NCI-H526 (cell line): ENCODE data around the gene PAPPA.

ENCODE experiments used
- DNase-seq, 2 experiments: peaks; one replicate each; lab custom pipeline; 2025; lab: John Stamatoyannopoulos, UW

Gene PAPPA

DNA sequence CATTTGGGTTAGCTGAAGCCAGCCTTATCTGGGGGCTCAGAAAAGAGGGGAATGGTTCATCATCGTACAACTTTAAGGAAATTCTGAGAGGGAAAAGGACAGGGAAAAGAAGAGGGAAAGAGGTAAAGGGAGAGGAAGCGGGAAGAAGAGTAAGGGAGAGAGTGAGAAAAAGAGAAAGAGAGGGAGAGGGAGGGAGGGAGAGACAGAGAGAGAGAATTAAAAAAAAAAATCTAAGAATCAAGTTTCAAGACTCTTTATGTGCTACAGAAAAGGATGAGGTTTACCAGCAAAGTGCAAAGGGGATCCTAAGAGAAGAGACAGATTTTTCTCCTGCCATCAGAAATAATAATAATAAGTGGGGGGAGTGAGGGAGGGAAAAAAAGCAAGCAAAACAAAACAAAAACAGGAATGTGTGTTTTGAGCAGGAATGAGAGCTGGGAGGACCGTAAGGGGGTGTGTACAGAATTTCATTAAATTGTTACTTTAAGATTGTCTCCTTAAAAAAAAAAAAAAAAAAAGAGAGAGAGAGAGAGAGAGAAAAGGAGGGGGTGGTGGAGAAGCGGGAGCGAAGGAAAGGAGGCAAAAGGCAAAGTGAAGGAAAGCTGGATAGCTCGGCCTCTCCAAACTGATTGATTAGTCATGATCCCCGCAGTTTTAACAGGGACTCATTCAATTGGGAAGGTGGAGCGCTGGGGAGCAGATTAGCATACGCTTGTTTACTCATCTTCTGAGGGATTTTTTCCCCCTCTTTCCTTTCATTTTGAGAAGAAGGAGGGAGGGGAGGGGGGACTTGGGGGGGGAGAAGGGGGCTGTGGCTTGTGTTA is 438 bp upstream of the PAPPA start:
- DNase-seq = no peak

DNA sequence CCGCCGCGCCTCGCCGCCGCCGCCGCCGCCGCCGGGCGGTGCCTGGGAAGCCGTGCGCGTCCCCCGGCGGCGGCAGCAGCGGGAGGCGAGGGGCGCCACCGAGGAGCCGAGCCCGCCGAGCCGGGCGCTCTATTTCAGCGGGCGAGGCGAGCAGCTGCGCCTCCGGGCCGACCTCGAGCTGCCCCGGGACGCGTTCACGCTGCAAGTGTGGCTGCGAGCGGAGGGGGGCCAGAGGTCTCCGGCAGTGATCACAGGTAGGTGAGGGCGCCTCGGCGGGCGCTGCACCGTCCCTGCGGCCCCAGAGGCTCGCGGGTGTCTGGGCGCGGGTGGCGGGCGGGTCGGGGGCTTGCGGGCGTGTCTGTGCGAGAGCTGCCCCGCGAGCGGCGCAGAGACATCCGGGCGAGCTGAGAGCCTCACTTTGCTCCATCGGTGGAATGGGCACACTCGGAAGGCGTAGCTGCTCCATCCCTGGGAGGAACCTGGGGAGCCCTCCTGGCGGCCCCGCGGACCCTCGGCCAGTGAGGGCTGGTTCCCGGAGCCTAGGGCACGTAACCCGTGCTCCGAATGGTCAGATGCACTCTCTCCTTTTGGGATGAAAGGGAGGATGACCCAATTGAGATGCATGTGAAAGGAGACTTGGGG is 864 bp downstream of the PAPPA start:
- DNase-seq = peak in 1 of 2 experiments; percentile 65

DNA sequence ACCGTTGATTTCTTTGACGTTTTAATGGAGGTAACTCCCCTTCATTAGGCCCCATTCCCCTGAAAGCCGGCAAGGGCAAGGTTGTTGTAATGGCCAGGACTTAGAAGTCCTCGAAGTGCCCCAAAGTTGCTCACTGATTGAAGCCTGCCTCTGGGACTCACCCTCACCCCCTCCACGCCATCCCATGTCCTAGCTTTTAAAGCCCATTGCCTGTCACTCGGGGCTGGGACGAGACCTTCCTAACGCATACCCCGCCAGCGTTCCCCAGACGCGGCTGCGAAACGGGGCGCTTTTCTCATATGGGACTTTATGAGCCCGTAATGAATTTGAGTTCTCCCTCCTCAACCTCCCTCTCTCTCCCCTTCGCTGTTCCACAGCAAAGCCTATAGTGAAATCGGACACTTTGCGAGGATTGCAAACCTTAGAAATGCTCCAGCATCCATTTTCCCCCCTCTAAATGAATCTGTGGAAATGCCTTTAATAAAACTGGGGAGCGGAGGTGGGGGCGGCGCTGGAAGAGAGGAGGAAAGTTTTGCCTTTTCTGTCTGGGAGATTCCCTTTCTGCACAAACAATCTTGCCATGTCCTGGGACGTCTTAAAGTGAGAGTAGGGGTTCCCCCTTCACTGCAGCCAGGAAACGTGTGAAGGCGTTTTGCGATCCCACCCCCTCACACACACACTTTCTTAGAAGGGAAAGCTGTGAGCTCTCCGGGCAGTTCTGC is 1.5 kb downstream of the PAPPA start:
- no peak for DNase-seq

DNA sequence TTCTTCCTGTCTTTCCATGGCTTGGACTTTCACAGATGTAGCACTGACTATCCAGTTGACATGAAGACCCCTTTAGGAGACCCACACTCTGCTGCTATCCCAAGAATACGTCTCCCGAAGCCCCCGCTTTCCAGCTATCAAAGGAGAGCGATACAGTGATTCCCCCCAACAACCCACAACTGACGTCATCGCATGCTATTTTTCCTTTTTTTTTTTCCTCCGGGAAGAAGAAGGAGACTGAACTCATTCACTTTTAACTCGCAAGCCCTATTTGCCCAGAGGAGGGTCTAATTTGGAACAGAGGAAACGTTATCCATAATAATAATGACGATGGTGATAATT is 2.1 kb downstream of the PAPPA start:
- DNase-seq = no peak

DNA sequence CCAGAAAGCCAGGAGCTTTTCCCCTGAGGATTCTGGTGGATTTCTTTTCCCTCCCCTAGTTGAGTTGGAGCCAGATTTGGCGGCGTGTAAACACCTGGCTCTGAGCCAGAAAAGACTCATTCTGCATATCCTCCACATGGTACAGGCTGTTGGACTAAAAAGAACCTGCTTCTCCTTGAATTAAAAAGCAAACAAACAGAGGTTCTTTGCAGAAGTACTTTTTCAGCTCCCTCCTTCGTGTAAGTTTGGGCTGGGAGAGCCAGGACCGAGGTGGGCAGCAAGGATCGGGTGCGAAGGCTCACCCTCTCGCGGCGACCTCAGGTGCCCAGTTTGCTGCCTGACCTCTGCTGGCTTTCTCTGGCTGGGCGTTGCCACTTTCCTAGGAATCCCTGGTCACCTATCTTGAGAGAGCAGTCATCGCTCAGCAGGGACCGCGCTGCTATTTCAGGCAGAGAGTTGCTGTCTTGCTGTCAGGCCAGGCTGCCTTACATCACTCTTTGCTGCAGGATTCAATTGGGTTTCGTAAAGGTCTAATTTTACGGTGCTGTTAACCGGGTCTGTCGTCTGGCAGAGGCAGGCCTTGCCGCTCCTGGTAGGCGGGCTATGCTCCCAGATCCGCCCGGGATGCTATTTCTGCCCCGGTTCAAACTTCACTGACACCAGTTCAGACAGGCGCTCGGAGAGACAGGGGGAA is 3.2 kb downstream of the PAPPA start:
- DNase-seq = peak in 1 of 2 experiments; percentile 47

DNA sequence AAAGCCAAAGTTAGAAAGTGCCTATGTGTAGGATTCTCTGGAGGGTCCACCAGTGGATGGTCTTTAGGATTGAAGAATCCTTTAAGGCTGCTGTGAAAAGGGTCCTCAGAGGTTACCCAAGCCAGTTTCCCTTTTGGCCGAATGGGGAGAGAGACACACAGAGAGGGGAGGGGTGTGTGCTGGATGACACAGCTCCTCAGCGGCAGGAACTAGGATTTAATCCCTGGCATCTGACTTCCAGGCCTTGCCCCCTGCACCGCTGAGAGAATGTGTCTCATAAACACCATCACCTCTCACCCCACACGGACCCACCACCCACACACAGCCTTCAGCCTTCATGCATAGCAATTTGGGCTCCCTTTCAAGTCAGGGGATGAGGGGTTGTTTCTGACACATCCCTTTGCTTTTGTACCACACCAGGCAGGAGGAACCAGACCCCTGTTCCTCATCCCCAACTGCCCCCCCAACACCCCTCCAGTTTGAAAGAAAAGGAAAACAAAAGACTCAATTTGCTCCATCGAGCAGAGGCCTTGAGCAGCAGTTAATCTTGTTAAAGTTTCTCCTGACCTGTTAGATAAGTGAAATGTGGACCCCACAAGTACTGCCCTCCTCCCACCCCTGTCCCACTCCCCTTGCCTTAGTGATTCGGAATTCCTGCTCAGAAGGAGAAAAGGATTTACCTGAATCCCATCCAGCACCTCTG is 4.0 kb downstream of the PAPPA start:
- DNase-seq = no peak

DNA sequence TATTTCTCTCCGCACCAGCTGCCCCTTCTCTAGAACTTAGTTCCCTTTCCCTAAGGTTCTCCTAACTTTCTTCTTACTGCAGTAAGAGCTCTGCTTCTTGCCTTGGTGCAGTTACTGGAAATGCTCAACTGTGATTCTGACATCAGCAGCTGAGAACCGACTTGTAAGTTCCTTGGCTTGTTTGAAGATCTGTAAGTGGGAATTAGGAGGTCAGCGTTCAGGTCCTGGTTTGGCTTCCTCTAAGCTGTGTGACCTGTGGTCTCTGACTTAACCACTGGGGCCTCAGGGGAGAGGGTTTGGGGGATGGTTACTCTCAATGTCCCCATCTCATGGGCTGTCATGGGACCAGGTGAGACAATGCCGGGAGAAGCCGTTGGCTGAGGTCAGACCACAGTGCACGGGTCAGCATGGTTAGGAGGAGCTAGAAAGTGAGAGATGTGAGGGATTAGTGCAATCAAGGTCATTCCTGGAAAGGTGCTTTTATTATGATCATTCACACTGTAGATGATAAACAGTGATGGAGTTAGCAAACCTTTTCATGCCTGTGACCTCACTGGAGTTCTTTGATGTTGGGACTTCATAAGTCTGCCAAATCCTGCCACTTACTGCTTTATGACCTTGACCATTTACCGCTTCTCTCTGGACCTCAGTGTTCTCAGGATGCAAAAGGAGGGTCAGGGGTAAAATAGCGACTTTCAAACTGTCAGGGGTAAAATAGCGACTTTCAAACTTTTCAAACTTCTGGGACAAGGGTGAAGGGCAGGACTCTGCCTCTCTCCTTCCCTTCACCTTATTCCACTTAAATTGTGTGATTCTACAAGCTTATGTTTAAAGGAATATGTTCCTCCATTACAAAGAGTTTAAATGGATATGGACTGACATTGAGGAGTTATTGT is 7.3 kb downstream of the PAPPA start:
- no peak for DNase-seq

DNA sequence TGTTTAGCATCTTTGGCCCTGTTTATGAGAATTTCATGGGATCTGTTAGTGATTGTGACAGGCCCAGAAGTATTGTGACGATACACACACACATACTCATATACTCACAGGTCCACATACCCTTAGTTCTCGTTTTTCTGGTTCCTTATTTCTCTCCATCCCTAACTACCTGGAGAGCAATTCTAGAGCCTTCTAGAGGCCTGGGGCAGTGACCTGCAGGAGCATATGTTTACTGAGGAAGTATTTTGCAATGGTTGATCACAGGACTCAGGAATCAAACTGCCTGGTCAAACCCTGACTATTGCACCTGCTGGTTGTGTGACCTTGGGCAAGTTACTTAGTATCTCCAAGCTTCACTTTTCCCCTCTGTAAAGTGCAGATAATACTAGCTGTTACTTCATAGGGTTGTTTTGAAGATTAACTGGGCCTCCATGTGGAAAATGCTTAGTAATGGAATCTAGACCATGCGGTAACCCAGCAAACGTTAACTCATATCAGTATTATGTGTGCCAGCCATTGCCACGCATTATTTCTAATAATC is 8.7 kb downstream of the PAPPA start:
- DNase-seq = no peak

DNA sequence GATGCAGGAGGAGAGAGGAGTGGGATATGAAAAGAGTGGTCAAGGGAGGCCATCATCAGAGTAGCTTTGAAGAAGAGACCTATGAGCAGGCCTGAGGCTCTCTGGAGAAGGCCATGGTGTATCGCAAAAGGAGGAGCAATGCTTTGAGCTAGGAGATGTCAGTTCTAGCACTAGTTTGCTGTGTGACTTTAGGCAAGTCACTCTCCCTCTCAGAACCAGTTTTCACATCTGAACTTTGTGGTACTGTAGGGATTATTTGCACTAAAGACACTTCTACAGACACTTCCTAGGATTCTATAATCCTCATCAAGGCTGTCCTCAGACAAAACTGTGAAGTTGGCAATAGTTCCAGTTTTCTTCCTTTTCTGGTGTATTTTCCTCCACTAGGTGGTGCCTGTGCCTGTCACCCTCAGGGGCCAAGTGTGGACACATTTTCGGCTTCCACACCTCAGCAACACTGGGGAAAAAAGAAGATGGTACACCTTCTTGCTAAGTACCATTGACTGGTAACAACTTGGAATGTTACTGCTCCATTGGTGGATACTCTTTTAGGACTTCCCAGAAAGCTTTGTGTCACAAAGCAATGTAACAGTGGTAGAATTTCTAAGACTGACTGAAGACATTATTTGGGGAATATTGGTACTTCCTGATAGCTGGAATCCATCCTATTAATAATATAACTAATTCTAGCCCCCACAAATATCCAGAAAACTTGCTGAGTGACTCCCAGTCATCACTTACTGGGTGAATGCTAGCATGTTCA is 9.9 kb downstream of the PAPPA start:
- no peak for DNase-seq

DNA sequence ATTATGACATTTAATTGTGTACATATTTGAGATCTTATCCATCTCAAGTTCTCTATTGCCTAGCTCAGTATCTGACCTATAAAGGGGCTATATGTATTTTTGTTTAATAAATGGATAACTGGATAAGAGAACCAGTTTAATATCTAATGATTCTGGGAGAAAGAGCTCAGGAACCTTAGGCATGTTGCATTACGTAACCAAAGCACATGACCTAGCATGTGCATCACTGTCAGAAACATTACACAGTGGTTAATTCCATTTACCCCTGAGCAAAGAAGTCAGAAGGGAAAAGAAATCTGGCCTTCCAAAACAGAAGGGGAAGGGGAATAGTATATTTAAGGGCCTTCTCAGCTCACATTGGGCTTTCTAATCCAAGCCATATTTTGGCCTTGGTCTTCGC is 12.3 kb downstream of the PAPPA start:
- no peak for DNase-seq

DNA sequence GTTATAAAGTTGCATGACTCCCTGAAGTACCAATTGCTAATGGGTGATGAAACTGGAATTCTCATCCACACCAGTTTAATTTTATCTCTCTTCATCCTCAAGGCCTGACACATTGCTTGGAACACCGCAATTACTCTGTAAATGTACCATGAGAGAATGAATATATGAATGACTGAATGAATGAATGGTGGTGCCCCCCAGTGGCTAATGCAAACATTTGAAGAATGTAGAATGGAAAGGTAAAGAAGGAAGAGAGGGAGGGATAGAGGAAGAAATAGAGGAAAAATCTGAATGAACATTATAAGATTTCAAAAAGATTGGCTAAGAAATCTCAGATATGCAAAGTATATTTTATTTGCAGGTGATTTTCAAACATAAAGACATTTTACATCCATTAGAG is 13.1 kb downstream of the PAPPA start:
- peak in 1 of 2 experiments; percentile 4 for DNase-seq

DNA sequence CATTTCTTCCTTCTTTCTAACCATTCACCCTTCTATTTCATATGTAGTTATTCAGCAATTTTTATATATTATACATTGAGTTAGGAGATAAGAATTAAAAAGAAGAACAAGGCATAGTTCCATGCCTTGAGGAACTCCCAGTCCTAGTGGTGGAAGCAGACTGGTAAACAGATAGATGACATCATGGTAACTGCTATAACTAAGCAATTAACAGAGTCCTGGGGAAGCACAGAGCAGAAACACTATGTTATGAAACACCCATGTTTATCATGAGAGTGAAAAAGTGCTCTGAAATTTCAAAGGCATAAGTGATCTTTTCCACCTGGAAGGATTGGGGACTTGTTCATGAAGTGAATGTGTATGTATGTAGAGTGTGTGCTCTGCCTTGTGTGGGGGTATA is 14.6 kb downstream of the PAPPA start:
- DNase-seq = no peak

DNA sequence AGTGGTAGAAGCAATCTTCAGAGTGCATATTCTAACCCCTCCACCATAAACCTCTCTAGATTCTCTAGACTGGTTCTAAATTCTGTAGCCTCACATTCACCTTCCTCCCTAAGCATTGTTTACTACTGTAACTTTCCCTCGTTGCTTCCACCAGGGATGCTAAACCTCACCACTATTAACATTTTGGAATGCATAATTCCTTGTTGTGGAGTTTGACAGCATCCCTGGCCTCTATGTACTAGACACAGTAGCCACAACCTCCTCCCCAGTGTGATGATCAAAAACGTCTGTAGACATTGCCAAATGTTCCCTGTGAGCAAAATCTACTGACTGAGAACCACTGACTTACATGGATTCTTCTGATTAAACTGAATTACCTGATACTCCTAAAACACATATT is 18.6 kb downstream of the PAPPA start:
- no peak for DNase-seq

DNA sequence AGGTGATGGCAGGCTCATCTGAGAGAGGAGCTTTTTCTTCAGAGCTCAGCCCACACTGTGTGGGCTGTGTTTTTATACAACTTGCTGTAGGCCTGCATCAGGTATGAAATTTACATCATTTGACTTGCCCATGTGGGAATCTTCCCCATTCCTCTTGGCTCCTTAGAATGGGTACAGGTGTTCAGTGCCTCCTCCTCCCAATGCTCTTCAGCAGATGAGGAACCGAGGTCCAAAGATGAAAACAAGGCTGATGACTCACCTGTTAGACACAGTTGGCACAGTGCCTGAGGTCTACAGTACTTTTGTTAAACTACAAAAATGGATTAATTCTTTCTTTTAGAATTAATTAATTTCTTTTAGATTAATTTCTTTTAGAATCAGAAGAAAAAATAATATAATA is 20.8 kb downstream of the PAPPA start:
- DNase-seq = no peak

DNA sequence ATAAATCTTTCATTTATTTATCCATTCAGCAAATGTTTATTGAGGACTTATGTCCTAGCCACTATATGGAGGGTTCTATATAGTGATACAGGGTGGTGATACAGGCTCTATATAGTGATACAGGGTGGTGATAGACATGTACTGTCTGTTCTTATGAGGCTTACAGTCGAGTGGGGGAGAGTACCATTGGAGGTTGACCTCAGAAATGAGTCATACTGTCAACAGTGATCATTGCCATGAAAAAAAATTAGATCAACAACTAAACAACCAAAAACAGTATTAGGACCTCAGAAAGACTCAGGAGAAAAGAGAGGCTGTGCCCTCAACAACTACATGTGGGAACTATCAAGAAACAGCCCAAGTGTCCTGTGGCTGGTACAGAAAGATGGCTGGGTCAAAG is 22.0 kb downstream of the PAPPA start:
- no peak for DNase-seq

DNA sequence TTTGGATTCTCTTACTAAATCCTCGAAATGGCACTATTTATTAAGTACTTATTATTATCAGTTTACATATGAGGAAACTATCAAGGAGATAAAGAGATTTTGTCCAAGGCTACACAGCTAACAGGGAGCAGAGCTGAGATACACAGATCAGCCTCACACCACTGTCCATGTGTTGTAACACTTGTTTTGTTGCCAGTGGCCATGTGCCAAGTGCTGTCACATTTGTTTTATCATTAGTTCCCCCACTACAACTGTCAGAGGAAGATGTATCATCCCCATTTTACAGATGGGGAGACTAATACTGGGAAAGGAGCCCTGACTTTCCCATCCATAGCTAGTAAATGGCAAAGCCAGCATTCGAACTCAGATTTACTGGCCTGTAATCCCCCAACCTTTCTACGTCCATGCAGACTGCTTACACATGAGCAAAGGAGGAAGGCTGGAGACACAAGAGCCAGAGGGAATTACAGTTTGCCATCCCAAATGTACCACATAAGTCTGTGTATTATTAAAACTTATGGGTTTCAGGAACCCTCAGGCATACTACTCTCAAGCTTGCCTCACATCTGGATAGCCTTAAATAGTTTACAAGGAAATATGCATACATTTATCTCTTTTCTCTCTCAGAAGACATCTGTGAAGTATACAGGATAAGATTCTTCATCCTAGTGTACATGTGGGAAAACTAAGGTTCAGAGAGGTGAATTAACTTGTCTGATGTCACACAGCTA is 25.1 kb downstream of the PAPPA start:
- DNase-seq = no peak

DNA sequence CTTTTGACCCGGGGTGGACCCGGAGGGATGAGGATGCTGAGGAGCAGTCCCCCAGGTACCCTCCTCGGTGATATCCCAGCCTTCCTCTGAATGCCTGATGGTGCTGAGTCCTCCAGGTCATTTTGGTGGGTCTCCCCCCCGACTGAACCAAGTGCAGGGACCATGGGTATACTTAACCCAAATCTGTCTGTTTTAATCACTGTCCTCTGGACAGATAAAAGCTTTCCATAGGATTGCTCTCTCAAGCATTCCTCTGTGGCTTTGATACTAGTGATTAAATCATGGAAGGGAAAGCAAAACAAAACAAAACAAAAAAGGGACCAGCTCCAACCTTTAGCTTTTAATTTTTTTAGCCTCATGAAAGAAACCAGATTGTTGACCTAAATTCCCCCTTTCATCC is 26.0 kb downstream of the PAPPA start:
- DNase-seq = no peak

DNA sequence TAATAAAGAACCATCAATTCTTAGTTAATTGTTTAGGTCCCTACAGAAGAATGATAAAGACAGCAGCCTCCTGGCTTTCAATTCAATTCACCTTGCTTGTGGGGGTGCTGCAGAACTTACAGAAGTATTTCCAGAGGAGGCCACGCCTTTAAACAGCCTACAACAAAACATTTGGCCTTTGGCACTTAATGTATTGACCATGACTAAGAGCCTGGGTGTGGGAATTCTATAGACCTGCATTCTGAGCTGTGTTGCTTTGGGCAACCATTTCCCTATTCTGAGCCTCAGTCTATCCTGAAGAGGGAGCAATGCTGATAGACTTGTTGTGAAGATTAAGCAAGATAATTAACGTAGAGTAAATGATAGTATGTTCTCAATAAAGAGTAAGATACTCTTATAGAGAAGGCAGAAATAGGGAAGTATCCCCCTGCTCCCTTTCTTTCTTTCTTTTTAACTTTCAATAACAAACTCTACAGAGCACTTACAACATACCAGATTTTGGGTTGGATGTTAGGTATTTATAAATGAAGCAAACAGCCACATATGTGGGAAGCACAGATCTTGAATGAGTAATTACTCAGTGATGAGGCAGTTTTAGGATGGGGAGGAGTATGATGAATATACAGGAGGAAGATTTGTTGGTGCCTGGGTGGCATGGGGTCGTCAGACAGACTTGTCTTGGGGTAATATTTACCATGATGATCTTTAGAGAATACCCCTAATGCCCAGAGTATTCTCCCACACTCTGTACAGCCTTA is 28.4 kb downstream of the PAPPA start:
- no peak for DNase-seq
